Stimulated activated CD4-positive, alpha-beta T cell treated with anti-CD3 and anti-CD28 coated beads, Interleukin-4, amount 100 ng/mL, for 1 hour (primary cell): ENCODE data around the gene SIDT1.

Source experiments
- DNase-seq: peaks from one replicate; pipeline ENCODE4 v3.0.0-alpha.2; 2020

SIDT1 gene

DNA sequence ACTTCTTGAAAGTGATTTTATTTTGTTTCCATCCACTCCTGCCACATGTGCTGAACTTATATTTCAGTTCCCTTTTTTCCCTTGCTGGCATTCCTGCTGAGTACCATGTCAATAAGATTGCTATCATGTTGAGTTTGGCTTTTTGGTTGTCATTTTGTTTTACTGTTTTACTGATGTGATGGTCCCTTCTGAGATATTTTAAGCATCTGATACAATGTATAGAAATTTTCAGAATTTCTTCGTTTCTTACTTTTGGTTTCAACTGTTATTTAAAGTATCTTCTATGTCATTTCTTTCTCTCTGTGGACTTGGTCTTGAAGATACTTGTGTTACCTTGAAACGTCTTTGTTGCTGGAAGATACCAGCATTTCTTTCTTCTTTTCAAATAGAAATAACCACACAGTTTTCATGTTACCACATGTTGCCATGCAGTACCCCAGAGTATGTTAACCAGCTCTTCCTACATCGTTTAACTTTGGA lies 14.1 kb downstream of the SIDT1 start:
- DNase-seq = no peak

DNA sequence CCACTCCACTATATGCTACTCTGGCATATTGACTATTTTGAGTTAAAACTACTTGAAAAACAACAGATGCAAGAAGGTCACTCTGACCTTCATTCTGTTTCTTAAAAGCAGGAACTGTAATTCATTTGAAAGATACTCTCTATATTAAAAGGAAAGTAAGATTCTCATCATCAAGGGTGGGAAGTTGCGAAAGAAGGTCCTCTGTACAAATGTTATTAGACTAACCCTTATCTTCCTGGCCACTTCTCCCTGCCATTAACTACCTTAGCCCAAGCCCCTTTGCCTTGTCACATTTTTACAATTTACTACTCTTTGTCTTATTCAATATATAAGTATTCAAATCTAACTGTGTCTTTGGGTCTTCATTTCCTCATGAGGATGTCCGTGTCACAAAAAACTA lies 16.1 kb downstream of the SIDT1 start:
- DNase-seq = no peak

DNA sequence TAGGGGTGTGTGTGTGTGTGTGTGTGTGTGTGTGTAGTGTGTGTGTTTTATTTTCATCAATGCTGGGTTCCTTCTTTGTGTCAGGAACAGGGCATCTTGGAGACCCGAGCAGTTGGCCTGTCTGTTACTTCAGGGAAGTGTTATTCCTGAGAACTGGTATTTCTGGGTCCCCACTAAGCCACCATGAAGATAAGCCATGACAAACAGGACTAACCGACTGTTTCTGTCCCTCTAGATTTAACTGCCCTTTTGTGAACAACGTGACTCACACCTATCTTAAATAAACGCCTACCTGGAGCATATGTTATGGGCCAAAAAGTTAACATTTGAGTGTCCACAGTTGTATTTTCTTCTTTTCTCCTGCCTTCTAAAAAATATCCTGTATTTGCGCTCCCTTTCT lies 19.5 kb downstream of the SIDT1 start:
- DNase-seq = no peak

DNA sequence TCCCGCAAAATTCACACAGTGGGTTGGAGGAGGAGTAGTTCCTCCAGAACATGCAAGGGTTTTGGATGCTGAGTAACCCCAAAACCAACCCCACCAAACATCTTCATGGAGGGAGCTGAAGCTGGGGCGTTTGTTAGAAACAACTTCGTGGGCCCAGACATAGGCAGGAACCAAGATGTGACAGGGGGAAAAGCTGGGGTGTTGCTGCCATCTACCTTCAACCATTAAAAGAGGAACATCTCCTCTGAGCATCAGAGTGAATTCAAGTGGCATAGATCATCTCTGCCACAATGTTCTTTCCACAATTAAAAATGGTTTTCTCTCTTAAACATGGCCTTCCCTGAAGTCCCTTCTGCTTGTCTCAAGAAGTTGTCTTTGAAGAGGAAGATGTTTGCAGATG lies 20.5 kb downstream of the SIDT1 start:
- no peak for DNase-seq

DNA sequence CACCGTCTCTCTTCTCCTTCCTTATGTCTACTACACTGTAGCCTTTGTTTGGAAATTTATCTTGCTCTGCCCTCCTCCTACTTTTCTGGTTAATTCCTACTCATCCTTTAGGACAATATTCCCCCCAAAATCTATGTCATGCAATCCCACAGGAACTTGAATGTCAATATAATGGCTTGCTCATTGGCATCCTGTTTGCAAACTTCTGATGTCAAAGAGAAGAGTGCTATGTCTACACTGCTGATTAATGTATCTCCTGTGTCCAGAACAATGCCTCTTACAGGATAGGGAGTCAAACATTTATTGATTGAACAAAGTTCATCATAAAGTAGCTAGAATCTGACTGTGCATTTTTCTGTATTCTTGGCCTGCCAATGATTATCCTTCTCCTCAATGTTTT lies 22.8 kb downstream of the SIDT1 start:
- DNase-seq = no peak

DNA sequence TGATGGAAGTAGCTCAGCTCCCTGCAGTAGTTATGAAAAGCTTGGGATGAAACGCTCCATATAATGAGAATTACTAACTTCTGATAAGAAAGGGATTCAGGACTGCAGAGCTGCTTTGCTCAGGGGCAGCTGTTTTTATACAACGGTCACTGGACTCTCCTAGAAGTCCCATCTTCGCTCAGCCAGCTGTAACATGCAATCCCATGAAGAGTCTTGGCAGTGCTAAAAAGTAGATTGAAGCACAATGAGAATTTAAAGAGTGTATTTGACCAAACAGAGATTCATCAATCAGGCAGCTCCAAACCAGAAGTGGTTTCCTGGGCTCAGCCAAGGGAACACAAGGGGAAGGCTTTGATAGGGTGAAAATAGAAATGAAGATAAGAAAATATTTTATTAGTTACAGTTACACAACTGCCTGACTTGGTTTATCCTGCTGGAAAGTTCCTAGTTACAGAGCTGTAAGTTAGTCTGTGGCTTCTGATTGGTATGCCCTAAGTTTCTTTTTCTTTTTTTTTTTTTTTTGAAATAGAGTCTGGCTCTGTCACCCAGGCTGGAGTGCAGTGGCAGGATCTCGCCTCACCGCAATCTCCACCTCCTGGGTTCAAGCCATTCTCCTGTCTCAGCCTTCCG lies 24.1 kb downstream of the SIDT1 start:
- DNase-seq = no peak

DNA sequence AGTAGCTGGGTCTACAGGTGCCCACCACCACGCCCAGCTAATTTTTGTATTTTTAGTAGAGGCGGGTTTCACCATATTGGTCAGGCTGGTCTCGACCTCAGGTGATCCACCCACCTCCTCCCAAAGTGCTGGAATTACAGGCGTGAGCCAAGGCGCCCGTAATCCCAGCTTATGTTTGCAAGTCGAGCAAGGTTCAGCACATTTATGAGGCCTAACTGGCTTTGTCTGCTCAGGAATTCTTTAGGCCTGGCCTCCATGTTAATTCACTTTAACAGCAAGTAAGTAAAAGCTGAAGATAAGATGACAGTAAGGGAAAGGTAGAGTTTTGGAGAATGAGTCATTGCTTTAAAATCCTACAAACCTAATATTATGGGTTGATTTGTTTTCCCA lies 24.6 kb downstream of the SIDT1 start:
- no peak for DNase-seq

DNA sequence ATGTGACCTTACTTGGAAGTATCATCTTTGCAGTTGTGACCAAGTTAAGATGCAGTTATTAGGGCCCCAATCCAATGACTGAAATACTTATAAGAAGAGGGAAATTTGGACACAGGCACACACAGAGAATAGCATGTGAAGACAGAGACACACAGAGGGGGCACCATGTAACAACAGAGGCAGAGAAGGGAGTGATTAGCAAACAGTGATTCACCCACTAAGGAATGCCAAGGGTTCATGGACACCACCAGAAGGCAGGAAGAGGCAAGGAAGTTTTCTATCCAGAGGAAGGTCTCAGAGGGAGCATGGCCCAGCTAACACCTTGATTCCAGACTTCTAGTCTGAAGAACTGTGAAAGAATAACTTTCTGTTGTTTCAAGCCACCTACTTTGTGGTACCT lies 25.0 kb downstream of the SIDT1 start:
- DNase-seq = no peak

DNA sequence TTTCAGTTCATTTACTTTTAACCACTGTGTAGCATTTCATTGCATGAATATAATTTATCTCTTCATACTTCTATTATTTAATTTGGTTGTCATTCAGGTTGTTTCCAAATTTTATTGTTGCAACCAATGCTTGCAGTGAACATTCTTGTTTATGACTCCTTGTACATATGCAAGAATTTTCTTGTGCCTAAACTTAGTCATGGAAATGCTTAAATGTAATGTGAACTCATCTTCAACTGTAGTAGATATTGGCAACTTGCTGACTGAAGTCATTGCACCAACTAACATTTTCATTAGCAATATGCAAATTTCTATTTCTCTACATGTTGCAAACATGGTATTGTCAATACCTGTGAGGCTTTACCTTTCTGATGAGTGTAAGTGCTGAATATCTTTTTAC lies 26.7 kb downstream of the SIDT1 start:
- no peak for DNase-seq

DNA sequence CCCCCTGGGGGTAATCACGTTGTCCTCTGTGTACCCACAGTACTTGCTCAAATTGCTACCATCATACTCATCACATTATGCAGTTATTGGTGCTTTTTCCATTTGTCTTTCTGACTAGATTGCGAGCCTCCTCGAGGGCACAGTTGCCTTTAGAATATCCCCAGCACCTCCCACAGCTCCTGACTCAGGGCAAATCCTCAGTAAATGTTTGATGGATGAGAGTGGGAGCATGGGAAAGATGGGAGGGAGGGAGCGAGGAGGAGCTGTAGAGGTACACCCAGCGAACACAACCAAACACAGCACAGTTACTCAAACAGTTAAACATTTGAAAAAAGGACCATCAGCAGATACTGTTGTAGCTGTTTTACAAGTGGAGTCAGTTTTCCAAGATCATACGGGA lies 27.9 kb downstream of the SIDT1 start:
- no peak for DNase-seq

DNA sequence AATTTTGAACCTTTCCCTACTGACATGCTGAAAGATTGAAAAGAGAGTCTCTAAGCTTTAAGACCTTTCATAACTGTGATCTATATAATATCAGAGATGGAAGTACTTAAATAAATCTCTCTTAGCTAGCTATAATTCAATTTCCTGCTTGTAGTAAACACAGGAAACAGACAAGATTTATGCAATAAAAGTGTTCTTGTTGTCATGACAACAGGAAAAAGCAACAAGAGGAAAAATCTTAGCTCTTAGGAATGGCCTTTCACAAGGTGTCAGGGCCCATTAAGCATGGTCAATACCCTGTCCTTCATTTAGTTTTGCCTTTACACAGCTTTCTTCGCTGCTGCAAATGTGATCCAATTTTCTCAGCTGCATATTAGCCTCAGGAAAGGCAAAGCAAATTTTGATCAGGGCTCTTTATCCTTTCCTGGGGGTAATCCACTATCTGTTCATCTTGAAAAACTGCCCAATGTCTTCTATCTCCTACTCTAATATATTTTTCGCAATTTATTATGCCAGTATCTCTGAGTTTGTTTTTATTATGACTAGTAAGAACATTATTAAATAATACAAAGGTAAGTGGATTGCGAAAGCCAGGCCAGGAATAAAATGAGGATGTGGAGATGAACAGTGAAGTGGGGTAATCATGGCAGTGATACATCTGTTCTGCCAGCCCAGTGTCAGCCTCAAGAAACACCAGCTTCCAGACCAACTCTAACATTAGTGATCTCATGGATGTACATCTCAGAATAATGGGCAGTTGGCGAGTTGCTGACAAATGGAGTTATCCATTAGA lies 28.7 kb downstream of the SIDT1 start:
- DNase-seq = no peak

DNA sequence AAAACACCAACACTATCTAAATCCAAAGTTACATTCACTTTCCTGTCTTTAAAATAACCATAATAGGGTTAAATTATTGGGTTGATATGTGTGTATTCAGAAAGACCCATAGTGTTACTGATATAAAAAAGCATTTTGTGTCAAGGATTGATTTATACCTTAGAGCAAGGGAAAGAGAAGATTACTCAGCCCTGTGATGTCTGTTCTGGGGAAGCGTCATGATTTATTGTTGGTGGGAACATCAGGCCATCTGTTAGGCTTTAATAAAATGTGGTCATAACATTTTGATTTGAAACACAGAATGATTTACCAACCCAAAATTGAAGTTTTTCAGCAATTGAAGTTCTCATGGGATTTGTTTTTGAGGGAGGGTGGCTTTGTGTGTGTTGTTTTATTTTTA lies 33.2 kb downstream of the SIDT1 start:
- DNase-seq = no peak

DNA sequence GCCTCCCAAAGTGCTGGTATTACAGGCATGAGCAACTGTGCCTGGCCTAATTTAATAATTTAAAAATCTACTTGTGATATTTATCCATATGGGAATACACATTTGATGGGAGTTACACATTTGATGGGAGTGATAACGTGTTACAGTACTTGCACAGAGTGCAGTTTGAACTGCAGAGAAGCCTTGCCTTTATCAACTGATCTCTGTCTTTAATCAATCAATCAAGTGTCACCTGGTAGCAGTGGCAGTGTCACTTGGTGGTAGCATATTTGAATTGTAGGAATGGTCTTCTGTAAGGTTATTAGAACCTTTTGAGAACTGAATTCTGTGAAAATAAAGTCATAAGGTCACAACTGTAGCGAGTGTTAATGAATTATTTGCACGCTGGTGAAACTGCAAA lies 37.8 kb downstream of the SIDT1 start:
- no peak for DNase-seq

DNA sequence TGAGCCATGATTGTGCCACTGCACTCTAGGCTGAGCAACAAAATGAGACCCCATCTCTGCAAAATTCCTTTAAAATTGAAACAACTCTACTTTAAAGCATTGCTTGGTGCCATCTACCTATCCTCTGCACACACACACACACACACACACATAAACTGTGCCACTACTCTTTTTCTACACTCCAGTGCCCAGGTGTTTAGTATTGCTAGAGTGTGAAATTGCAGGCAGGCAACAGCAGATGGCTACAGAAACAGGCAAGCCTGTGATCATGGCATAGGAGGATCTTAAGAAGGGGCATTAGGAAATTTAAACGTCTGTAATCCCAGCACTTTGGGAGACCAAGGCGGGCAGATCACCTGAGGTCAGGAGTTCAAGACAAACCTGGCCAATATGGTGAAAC lies 39.0 kb downstream of the SIDT1 start:
- DNase-seq = no peak

DNA sequence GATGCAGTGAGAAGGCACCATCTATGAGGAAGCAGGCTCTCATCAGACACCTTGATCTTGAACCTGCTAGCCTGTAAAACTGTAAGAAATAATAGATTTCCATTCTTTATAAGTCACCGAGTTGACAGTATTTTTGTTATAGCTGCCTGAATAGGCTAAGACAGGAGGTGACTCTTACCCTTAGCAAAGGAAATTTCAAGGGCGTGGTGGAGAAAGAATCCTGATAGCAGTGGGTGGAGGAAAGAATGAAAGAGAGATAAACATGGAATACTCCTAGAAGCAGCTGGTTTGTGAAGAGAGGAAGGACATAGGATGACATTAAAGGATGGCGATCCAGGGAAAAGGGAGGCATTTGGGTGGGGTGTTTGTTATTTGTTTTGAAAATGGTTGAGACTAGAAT lies 41.4 kb downstream of the SIDT1 start:
- no peak for DNase-seq

DNA sequence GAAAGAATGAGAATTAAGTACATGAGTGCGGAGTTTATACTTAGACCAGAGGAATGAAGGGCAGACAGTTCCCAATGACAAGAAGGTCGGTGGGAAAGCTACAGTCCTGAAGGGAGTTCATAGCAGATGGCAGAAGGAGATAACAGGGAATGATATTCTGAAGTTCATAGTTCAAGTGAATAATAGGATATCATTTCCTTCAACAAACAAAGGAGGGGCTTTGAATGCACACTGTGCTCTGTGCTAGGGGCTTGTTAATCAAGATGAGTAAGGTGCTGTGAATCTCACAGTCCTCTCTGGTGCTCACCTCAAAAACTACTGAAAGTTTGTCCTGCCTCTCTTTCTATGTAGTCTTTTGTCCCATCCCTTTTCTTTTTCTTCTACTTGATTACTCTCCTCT lies 41.9 kb downstream of the SIDT1 start:
- DNase-seq = no peak

DNA sequence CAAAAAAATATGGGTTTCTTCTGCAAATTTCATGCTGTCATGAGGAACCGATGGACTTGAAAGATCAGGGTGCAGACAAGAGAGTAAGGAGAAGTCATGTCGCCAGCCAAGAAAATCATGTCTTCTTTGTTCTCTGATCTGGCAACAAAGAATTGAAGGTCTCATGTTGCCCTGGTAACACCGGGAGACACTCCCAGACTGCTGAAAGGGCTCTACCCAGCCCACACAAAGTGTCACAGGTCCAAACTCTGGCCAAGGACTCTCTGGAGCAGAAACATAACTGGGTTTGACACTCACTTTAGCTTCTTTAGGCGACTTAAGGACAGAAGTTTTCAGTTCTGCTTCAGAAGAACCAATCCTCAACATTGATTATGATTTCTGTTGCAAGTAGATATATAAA lies 42.9 kb downstream of the SIDT1 start:
- no peak for DNase-seq

DNA sequence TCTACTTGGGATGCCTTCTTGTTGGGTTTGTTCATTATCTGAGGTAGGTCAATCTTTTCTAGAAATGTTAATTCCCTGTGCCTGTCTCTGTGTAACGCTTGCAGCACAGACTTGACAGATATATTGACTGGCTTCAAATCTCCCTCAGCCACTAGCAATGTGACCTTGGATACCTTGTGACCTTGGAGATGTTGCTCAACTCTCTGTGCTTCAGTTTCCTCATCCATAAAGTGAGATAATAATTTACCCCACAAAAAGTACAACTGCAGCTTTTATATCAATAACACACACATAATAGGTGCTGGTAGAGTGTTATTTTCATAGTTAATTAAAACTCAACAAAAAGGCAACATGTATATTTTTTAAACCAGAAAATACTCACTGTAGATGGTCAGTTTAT lies 52.9 kb downstream of the SIDT1 start:
- DNase-seq = no peak

DNA sequence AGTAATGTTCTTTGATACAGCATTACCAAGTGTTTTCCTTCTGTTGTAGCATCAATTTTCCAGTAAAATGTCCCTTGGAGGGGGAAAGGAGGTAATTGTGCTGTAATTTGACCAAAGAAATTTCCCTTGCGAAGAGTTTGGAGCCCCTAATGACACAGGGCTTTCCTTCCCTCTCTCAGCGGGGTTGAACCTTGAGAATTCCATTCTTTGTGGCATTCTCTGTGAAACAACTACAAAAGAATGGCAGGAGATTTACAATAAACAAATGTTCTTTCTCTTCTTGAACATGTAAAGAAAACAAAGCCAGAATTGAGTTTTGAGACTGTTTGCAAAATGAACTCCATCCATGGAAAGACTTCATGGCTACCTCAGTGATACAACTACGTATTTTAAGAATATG lies 53.4 kb downstream of the SIDT1 start:
- DNase-seq = no peak

DNA sequence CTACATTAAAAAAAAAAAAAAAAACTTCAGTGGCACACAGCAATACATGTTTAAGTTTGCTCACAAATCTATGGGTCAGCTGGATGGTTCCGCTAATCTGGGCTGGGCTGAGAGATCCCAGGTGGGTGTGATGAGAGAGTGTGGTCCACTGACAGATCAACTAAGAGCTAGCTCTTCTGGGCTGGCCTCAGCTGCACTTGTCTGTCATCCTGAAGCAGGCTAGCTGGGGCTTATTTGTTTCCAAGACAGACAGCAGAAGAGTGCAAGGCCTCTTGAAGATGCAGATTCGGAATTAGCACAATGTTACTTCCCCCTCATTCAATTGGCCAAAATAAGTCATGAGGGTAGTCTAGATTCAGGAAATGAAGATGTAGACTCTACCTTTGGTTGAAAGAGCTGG lies 56.5 kb downstream of the SIDT1 start:
- DNase-seq = no peak

DNA sequence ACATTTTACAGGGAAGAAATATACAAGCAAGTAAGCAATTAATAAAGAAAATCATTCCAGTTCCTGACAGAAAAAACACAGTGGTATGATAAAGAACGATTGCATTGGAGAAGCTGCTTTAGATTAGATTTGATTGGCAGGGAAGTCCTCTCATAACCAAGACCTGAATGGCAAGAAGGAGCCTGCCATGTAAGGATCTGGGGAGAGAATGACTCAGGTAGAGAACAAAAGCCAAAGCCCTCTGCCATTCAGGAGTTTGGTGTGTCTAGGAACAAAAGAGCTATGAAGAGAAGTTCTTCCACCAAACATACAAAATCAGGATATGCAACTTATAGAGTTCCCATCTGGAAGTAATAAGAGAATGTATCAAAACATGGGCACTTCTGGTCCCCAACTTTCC lies 57.6 kb downstream of the SIDT1 start:
- no peak for DNase-seq

DNA sequence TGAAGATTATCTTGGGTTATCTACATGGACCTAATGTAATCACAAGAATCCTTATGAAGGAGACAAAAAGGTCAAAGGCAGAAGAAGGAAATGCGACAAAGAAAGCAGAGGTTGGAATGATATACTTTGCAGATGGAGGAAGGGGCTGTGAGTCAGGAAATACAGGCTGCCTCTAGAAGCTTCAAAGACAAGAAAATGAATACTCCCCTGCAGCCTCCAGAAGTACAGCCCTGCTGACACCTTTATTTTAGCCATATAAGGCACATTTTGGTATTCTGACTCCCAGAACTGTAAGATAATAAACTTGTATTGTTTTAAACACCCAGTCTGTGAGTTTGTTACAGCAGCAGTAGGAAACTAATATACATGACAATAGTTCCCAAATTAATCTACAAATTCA lies 58.6 kb downstream of the SIDT1 start:
- no peak for DNase-seq

DNA sequence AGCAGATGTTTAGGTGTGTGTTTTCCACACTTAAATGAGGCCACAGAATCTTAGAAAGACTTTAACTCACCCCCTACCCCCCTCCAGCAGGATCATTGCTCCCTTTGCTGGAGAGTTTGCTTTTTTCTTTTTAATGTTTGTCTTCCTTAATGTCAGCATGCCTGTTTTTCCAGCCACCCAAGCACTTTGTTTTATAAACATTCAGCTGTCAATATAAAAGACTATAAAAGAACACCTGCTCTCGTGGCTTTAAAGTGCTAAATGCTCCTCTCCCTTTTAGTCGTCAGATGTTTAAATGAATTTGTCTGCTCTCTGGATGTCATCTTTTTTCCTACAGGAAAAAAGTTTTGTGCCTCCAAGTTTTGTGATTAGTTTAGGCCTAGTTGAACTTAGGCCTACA lies 61.7 kb downstream of the SIDT1 start:
- DNase-seq = no peak

DNA sequence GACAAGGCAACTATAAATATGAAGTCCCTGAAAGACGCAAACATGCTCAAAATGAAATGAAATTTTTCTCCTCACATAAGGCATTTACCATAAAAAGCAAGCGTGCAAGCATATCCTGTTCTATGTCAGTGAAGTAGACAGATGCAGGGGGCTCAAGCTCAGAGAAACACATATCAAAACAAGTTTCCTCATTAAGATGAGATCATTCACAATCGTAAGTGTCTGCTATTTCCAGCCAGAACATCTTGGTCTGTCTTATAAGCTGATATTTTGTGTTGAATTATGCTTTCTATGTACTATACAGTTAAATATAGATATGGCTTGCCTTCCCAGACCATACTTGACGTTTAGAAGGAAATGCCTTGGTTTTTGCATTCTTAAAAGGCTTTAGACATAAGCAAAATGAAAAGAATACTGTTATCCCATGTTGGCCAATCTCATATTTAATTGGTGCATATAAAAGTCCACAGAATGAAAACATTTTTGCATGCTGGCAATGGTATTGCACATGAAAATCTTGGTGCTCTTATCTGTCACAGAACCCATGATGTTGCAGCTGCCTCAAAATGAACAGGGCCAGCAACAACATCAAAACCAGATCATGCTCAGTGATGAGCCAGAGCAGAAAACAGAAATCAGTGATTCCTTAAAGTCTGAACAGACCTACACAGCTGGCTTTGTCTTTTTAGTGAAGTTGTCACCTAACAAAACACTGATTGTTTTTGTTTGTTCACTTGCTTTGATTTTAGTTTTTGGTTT lies 65.4 kb downstream of the SIDT1 start:
- no peak for DNase-seq
